ENCODE measurements around the gene WASHC3. TPM values are rescaled to one million over a fixed set of nuclear protein-coding genes. Genes with fewer than 3 reads are reported as not detected.
A peak's percentile ranks its signal among the peaks of the same experiment; 100 is the strongest.
"Not testable (repeated sequence)": the region's sequence is repeated elsewhere in the genome, so short reads cannot be mapped to it uniquely, and the experiment has no call there.

Gene WASHC3
- polyA plus RNA-seq, 1 experiment: 34.5 TPM

DNA sequence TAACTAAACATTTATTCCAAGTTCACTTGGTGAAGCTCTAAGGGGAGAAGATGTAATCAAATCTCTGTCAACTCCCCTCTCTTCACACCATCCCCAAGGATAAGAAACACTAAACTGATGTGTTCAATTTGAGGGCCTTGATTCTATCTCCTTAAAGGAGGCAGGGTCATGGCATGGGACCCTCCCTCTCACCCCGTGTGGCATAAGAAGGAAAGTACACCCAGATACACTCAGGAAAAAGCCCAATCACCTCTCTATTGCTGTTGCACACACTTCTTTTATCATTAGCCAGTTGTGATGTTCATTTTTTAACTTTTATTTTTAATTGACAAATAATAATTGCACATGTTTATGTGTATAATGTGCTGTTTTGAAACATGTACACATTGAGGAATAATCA is 35.1 kb downstream of the WASHC3 start:
- DNase-seq (ENCODE audit: low read depth): no peak
- ChIA-PET CTCF (interaction anchor here (0.6 to 1.0 kb wide), 2 partner anchors 12 to 23 kb away, joined by 3 read pairs; no protein-coding TSS in a partner anchor), POLR2A (no interaction called here)
- Histone ChIP-seq H3K4me3 (ENCODE audit: low read depth, low read length) (no peak overlapping the region), H3K27me3 (ENCODE audit: control insufficient read depth, insufficient read depth, low read length) (no peaks in the 10 kb centered on the region), H3K36me3 (ENCODE audit: control insufficient read depth, insufficient read depth, low read length) (no peaks in the 10 kb centered on the region)
- TF ChIP-seq, protein P1, sequence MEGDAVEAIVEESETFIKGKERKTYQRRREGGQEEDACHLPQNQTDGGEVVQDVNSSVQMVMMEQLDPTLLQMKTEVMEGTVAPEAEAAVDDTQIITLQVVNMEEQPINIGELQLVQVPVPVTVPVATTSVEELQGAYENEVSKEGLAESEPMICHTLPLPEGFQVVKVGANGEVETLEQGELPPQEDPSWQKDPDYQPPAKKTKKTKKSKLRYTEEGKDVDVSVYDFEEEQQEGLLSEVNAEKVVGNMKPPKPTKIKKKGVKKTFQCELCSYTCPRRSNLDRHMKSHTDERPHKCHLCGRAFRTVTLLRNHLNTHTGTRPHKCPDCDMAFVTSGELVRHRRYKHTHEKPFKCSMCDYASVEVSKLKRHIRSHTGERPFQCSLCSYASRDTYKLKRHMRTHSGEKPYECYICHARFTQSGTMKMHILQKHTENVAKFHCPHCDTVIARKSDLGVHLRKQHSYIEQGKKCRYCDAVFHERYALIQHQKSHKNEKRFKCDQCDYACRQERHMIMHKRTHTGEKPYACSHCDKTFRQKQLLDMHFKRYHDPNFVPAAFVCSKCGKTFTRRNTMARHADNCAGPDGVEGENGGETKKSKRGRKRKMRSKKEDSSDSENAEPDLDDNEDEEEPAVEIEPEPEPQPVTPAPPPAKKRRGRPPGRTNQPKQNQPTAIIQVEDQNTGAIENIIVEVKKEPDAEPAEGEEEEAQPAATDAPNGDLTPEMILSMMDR (IDR thresholded peaks at IDR 0.05; ENCODE audit: insufficient read depth, low read depth, low read length): no peak

- no peaks in the 10 kb centered on the region for H3K27me3 ChIP-seq (ENCODE audit: control insufficient read depth, insufficient read depth, low read length)
- ChIA-PET POLR2A (no interaction called here), CTCF (no interaction called here)
- H3K36me3 ChIP-seq (ENCODE audit: control insufficient read depth, insufficient read depth, low read length): no peaks in the 10 kb centered on the region
- no peak for DNase-seq (ENCODE audit: low read depth)
- no peak overlapping the region for H3K4me3 ChIP-seq (ENCODE audit: low read depth, low read length)
- TF ChIP-seq, protein P1 (IDR thresholded peaks at IDR 0.05; ENCODE audit: insufficient read depth, low read depth, low read length): no peak
These were observed 37.0 kb downstream of the WASHC3 start for GRCh38 chr12:102024765-102025164.

DNA sequence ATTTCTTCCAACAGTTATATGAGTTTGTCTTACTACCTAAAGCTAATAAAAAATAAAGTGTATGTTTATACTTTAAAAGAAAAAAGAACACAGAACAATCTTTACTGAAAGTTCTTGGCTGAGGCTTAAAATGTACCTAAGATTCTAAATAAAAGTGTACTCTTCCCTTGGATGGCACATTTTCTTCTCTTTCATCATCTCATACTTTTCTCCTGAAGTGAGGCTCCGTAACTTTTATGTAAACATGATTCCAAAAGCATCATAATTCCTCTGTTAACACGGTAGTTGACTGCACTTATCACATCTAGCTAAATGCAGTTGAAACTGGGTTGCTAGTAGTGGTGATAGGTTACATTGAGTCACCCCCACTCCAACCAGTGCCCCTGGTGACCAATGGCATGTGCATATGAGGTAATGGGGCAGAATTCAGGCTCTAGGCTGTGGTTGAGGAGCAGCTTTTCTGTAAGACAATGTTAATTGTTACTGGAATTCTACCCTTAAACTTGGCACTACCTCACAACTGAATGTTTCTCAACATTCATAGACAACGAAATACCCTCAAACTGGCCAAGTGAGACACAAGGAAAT is 38.4 kb downstream of the WASHC3 start:
- POLR2A ChIA-PET: no interaction called here
- TF ChIP-seq, protein P1 (IDR thresholded peaks at IDR 0.05; ENCODE audit: insufficient read depth, low read depth, low read length): no peak
- no peaks in the 10 kb centered on the region for H3K27me3 ChIP-seq (ENCODE audit: control insufficient read depth, insufficient read depth, low read length)
- CTCF ChIA-PET: no interaction called here
- DNase-seq (ENCODE audit: low read depth): peak; percentile 20
- H3K36me3 ChIP-seq (ENCODE audit: control insufficient read depth, insufficient read depth, low read length): no peaks in the 10 kb centered on the region
- no peak overlapping the region for H3K4me3 ChIP-seq (ENCODE audit: low read depth, low read length)

DNA sequence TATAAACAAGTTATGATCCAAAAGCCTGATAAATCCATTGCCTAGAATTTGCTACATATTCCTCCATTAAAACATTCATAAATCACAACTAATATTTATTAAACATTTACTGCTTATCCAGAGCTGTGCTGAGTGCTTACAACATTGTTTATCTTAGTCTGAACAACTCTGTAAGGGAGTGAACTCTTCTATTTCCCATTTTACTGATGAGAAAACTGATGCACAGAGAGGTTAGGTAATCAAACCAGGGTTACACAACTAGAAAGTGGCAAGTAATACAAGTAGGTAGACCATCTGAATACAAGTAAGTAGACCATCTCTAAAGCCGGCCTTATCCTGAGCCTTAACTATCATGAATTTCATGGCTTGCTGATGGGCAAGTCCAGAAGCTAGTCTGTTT is 39.5 kb downstream of the WASHC3 start:
- Histone ChIP-seq H3K27me3 (ENCODE audit: control insufficient read depth, insufficient read depth, low read length) (no peaks in the 10 kb centered on the region), H3K4me3 (ENCODE audit: low read depth, low read length) (no peak overlapping the region), H3K36me3 (ENCODE audit: control insufficient read depth, insufficient read depth, low read length) (no peaks in the 10 kb centered on the region)
- no peak for DNase-seq (ENCODE audit: low read depth)
- TF ChIP-seq, protein P1 (IDR thresholded peaks at IDR 0.05; ENCODE audit: insufficient read depth, low read depth, low read length): no peak
- POLR2A ChIA-PET: no interaction called here
- CTCF ChIA-PET: no interaction called here

DNA sequence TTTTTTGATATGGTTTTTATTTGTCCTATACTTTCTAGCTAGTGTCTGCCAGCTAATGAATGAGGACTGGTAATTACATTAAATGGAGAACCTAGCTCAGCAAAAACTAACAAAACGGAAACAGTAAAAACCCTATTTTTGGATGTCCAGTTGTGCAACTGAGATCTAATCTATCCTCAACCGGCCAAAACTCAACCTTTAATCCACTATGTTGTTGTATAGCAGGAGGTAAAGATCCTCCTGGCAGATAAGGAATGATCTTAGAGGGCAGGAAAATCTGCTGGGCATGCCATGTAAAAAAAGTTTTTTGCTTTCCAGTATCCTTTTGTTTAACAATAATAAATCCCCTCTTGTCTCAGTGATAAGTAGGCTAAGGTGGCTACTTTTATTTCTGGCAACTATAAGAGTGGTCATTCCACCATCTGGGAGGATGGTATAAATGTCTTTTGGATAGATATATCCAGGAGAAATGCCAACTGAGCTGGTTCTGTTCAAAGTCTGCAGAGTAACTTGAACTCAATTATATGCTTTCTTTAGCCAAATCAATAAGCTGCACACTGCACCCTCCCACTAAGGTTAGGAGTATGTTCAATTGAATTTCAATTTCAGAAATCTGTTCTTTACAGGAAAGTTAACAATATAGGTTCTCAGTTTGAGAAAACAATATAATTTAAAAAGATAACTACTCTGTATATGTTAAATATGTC is 40.1 kb downstream of the WASHC3 start:
- no peaks in the 10 kb centered on the region for H3K36me3 ChIP-seq (ENCODE audit: control insufficient read depth, insufficient read depth, low read length)
- TF ChIP-seq, protein P1 (IDR thresholded peaks at IDR 0.05; ENCODE audit: insufficient read depth, low read depth, low read length): no peak
- ChIA-PET POLR2A (no interaction called here), CTCF (interaction anchor here (0.7 kb wide), 1 partner anchor 72 kb away, joined by 3 read pairs; no protein-coding TSS in a partner anchor)
- H3K27me3 ChIP-seq (ENCODE audit: control insufficient read depth, insufficient read depth, low read length): no peaks in the 10 kb centered on the region
- H3K4me3 ChIP-seq (ENCODE audit: low read depth, low read length): no peak overlapping the region
- DNase-seq (ENCODE audit: low read depth): no peak

DNA sequence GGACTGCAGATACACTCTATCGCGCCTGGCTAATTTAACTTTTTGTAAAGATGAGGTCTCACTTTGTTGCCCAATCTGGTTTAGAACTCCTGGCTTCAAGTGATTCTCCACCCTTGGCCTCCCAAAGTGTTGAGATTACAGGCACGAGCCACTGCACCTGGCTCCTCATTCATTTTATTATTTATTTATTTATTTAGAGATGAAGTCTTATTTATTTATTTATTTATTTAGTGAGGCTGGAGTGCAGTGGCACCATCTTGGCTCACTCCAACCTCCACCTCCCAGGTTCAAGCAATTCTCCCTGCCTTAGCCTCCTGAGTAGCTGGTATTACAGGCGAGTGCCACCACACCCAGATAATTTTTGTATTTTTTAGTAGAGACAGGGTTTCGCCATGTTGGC is 43.2 kb downstream of the WASHC3 start:
- POLR2A ChIA-PET; DNase-seq (ENCODE audit: low read depth); H3K36me3 ChIP-seq (ENCODE audit: control insufficient read depth, insufficient read depth, low read length); H3K4me3 ChIP-seq (ENCODE audit: low read depth, low read length); H3K27me3 ChIP-seq (ENCODE audit: control insufficient read depth, insufficient read depth, low read length): not testable (repeated sequence)
- CTCF ChIA-PET: interaction anchor here (2.3 kb wide), 1 partner anchor 9 kb away, joined by 7 read pairs; no protein-coding TSS in a partner anchor
